ENCODE measurements around the gene NPR2.

DNA sequence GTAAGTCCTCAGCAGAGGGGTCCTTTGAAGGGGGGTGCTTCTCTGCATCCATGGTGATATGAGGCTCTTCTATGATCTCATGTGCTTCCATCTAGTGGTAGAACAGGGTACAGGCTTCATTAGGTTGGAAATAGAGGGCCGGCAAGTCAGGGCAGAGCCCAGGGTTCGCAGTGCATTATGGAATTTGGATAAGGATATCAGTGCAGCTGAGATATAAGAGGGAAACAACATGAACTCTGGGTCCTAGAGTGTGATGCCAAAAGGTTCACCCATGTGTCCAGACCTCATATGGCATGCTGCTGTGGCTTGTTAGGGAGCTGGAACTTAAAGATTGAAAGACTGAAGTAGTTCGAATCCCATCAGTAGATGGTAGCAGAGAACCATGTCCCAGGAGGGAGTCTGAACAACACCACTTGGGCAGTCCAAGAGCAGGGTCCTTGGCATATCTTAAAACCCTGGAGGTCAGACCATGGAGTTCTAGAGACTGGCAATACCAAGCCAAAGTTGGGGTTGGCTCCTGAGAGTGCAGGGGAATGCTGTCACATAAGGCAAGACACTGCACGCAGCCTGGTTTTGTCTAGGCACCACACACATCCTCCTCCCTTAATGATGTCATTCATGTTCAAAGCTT lies 34.8 kb downstream of the NPR2 start:
- TF ChIP-seq LEF1 (IDR thresholded peaks at IDR 0.05; ENCODE audit: borderline replicate concordance) (no peak), PKNOX1 (IDR thresholded peaks at IDR 0.05) (no peak), SP1 (IDR thresholded peaks at IDR 0.05) (no peak), FOXA1 (IDR thresholded peaks at IDR 0.05) (no peak), NFRKB (IDR thresholded peaks at IDR 0.05) (no peak), FOXM1 (IDR thresholded peaks at IDR 0.05; ENCODE audit: borderline replicate concordance) (no peak), ELF4 (IDR thresholded peaks at IDR 0.05) (no peak), ARNT (IDR thresholded peaks at IDR 0.05) (no peak), SUZ12 (IDR thresholded peaks at IDR 0.05) (no peak), TARDBP (IDR thresholded peaks at IDR 0.05) (no peak), HDGF (IDR thresholded peaks at IDR 0.05; ENCODE audit: borderline replicate concordance) (no peak)
